ENCODE results near the gene AGAP3.

Gene AGAP3

GRCh38 chr7:151063212-151063561 is 23.1 kb upstream of the AGAP3 start:
- ATAC-seq = no peak
- Mint-ChIP-seq H3K4me1 (peaks cover 28% of the 10 kb centered on the region), H3K36me3 (peaks cover 49% of the 10 kb centered on the region), H3K9me3 (no peaks in the 10 kb centered on the region), H3K27ac (peak overlapping the region; percentile 10), H3K4me3 (no peak overlapping the region)
- no peak for DNase-seq (ENCODE audit: low spot score in 2 of 2)

- H3K36me3 Mint-ChIP-seq = peaks cover 54% of the 10 kb centered on the region
- H3K4me3 Mint-ChIP-seq = no peak overlapping the region
- H3K27ac Mint-ChIP-seq = no peak overlapping the region
- DNase-seq (ENCODE audit: low spot score in 2 of 2) (no peak), ATAC-seq (no peak)
- peaks cover 20% of the 10 kb centered on the region for H3K4me1 Mint-ChIP-seq
- H3K9me3 Mint-ChIP-seq = no peaks in the 10 kb centered on the region
These were observed 21.8 kb upstream of the AGAP3 start for GRCh38 chr7:151064454-151064853.

- H3K36me3 Mint-ChIP-seq = peaks cover 59% of the 10 kb centered on the region
- H3K9me3 Mint-ChIP-seq = no peaks in the 10 kb centered on the region
- H3K4me1 Mint-ChIP-seq = peaks cover 20% of the 10 kb centered on the region
- peak overlapping the region; percentile 68 for H3K27ac Mint-ChIP-seq
- H3K4me3 Mint-ChIP-seq = no peak overlapping the region
- no peak for DNase-seq (ENCODE audit: low spot score in 2 of 2)
- ATAC-seq = no peak
These were observed 21.3 kb upstream of the AGAP3 start for GRCh38 chr7:151064993-151065392.

- DNase-seq (ENCODE audit: low spot score in 2 of 2) (no peak), ATAC-seq (no peak)
- peaks cover 62% of the 10 kb centered on the region for H3K36me3 Mint-ChIP-seq
- H3K4me1 Mint-ChIP-seq = peaks cover 17% of the 10 kb centered on the region
- H3K27ac Mint-ChIP-seq = peak overlapping the region; percentile 68
- no peaks in the 10 kb centered on the region for H3K9me3 Mint-ChIP-seq
- no peak overlapping the region for H3K4me3 Mint-ChIP-seq
These were observed 20.8 kb upstream of the AGAP3 start for GRCh38 chr7:151065516-151065915.

- Mint-ChIP-seq H3K4me1 (peaks cover 7% of the 10 kb centered on the region), H3K36me3 (peaks cover 67% of the 10 kb centered on the region), H3K9me3 (no peaks in the 10 kb centered on the region), H3K4me3 (no peak overlapping the region), H3K27ac (no peak overlapping the region)
- ATAC-seq (no peak), DNase-seq (ENCODE audit: low spot score in 2 of 2) (no peak)
These were observed 19.9 kb upstream of the AGAP3 start for GRCh38 chr7:151066273-151066974.

- no peak for ATAC-seq
- Mint-ChIP-seq H3K36me3 (peaks cover 85% of the 10 kb centered on the region), H3K27ac (no peak overlapping the region), H3K4me3 (no peak overlapping the region), H3K4me1 (no peaks in the 10 kb centered on the region), H3K9me3 (no peaks in the 10 kb centered on the region)
- no peak for DNase-seq (ENCODE audit: low spot score in 2 of 2)
These were observed 18.1 kb upstream of the AGAP3 start for GRCh38 chr7:151068069-151068773.

GRCh38 chr7:151069841-151070573 is 16.3 kb upstream of the AGAP3 start:
- ATAC-seq (no peak), DNase-seq (ENCODE audit: low spot score in 2 of 2) (no peak)
- peaks cover 14% of the 10 kb centered on the region for H3K4me1 Mint-ChIP-seq
- no peak overlapping the region for H3K4me3 Mint-ChIP-seq
- peaks cover 89% of the 10 kb centered on the region for H3K36me3 Mint-ChIP-seq
- no peak overlapping the region for H3K27ac Mint-ChIP-seq
- no peaks in the 10 kb centered on the region for H3K9me3 Mint-ChIP-seq

- H3K9me3 Mint-ChIP-seq = no peaks in the 10 kb centered on the region
These were observed 15.7 kb upstream of the AGAP3 start for GRCh38 chr7:151070574-151070960.

GRCh38 chr7:151071032-151071866 is 15.0 kb upstream of the AGAP3 start:
- no peak for ATAC-seq

More at GRCh38 chr7:151070574-151070960, 15.7 kb upstream of the AGAP3 start:
- Mint-ChIP-seq H3K4me3 (no peak overlapping the region), H3K36me3 (peaks cover 89% of the 10 kb centered on the region), H3K27ac (no peak overlapping the region), H3K4me1 (peaks cover 18% of the 10 kb centered on the region)
- DNase-seq (ENCODE audit: low spot score in 2 of 2) (no peak), ATAC-seq (no peak)

GRCh38 chr7:151073990-151074389 is 12.3 kb upstream of the AGAP3 start:
- DNase-seq (ENCODE audit: low spot score in 2 of 2) (no peak), ATAC-seq (peak; percentile 43)
- H3K36me3 Mint-ChIP-seq = peaks cover 88% of the 10 kb centered on the region
- peak overlapping the region; percentile 81 for H3K27ac Mint-ChIP-seq
- peaks cover 39% of the 10 kb centered on the region for H3K4me1 Mint-ChIP-seq
- no peaks in the 10 kb centered on the region for H3K9me3 Mint-ChIP-seq
- H3K4me3 Mint-ChIP-seq = peak overlapping the region; percentile 49

More at GRCh38 chr7:151071032-151071866, 15.0 kb upstream of the AGAP3 start:
- H3K9me3 Mint-ChIP-seq = no peaks in the 10 kb centered on the region
- H3K27ac Mint-ChIP-seq = peak overlapping the region; percentile 64
- peaks cover 95% of the 10 kb centered on the region for H3K36me3 Mint-ChIP-seq
- no peak overlapping the region for H3K4me3 Mint-ChIP-seq
- DNase-seq (ENCODE audit: low spot score in 2 of 2) = no peak
- peaks cover 25% of the 10 kb centered on the region for H3K4me1 Mint-ChIP-seq

GRCh38 chr7:151074817-151075661 is 11.2 kb upstream of the AGAP3 start:
- peak overlapping the region; percentile 81 for H3K27ac Mint-ChIP-seq

GRCh38 chr7:151075662-151075971 is 10.7 kb upstream of the AGAP3 start:
- Mint-ChIP-seq H3K4me3 (no peak overlapping the region), H3K4me1 (peaks cover 50% of the 10 kb centered on the region), H3K27ac (peak overlapping the region; percentile 81)

More at GRCh38 chr7:151074817-151075661, 11.2 kb upstream of the AGAP3 start:
- Mint-ChIP-seq H3K4me3 (peak overlapping the region; percentile 49), H3K4me1 (peaks cover 49% of the 10 kb centered on the region), H3K36me3 (peaks cover 86% of the 10 kb centered on the region), H3K9me3 (no peaks in the 10 kb centered on the region)
- no peak for ATAC-seq
- no peak for DNase-seq (ENCODE audit: low spot score in 2 of 2)

GRCh38 chr7:151075978-151076426 is 10.3 kb upstream of the AGAP3 start:
- Mint-ChIP-seq H3K36me3 (peaks cover 80% of the 10 kb centered on the region), H3K27ac (peak overlapping the region; percentile 81), H3K4me1 (peaks cover 50% of the 10 kb centered on the region), H3K9me3 (no peaks in the 10 kb centered on the region), H3K4me3 (no peak overlapping the region)
- DNase-seq (ENCODE audit: low spot score in 2 of 2) = no peak
- ATAC-seq = no peak

More at GRCh38 chr7:151075662-151075971, 10.7 kb upstream of the AGAP3 start:
- H3K36me3 Mint-ChIP-seq = peaks cover 84% of the 10 kb centered on the region
- ATAC-seq = no peak
- no peaks in the 10 kb centered on the region for H3K9me3 Mint-ChIP-seq
- no peak for DNase-seq (ENCODE audit: low spot score in 2 of 2)
